IPS DF 6.9 (cell line): ENCODE data around the gene MROH9.

Experiments
- DNase-seq: peaks from one replicate; pipeline ENCODE4 v3.0.0-alpha.2; 2013; ENCODE audit warnings: low read depth, low spot score
- H3K27ac ChIP-seq: one replicate; pipeline ENCODE4 v1.5.1; 2013; ENCODE audit warnings: low read length, control low read depth
- H3K27me3 ChIP-seq: 2 replicates; pipeline ENCODE4 v1.6.1; 2013; ENCODE audit warnings: mild to moderate bottlenecking, low read length; ENCODE audit not compliant: control insufficient read depth, insufficient read depth
- H3K36me3 ChIP-seq: 2 replicates; pipeline ENCODE4 v1.6.1; 2013; ENCODE audit warnings: low read length; ENCODE audit not compliant: control insufficient read depth, insufficient read depth
- H3K4me1 ChIP-seq: 2 replicates; pipeline ENCODE4 v1.6.1; 2013; ENCODE audit warnings: low read length; ENCODE audit not compliant: control insufficient read depth, insufficient read depth
- H3K4me3 ChIP-seq: 2 replicates; pipeline ENCODE4 v1.5.1; 2013; ENCODE audit warnings: mild to moderate bottlenecking, low read length
- H3K9me3 ChIP-seq: 2 replicates; pipeline ENCODE4 v1.6.1; 2013; ENCODE audit warnings: low read length, inconsistent platforms; ENCODE audit not compliant: control insufficient read depth, insufficient read depth
- WGBS: extraction: QIAGEN DNeasy Blood & Tissue Kit; methylation state at CpG from one replicate; pipeline ENCODE4 v1.1.7; 2013; ENCODE audit warnings: mixed read lengths, missing lambda C conversion rate; ENCODE audit not compliant: insufficient read length, insufficient coverage; 5-methylcytosine and 5-hydroxymethylcytosine counted together

MROH9 gene

GRCh38 chr1:171107969-171108368, 172.6 kb downstream of the MROH9 start:
- no peaks in the 10 kb centered on the region for H3K9me3 ChIP-seq
- H3K27ac ChIP-seq = no peak overlapping the region
- WGBS = 100% methylated on average over 2 of the region's 8 CpGs
- DNase-seq = no peak
- no peaks in the 10 kb centered on the region for H3K4me1 ChIP-seq
- no peak overlapping the region for H3K4me3 ChIP-seq
- no peaks in the 10 kb centered on the region for H3K27me3 ChIP-seq
- H3K36me3 ChIP-seq = no peaks in the 10 kb centered on the region

GRCh38 chr1:171109966-171110365, 174.6 kb downstream of the MROH9 start:
- WGBS = no CpG with 5 or more reads among the region's 7 CpGs

GRCh38 chr1:171110621-171111326, 175.4 kb downstream of the MROH9 start:
- no peak for DNase-seq
- WGBS = no CpG with 5 or more reads among the region's 7 CpGs

More at GRCh38 chr1:171109966-171110365, 174.6 kb downstream of the MROH9 start:
- Histone ChIP-seq H3K27me3 (no peaks in the 10 kb centered on the region), H3K36me3 (no peaks in the 10 kb centered on the region), H3K27ac (no peak overlapping the region), H3K9me3 (no peaks in the 10 kb centered on the region; the same call in 1 of the 2 replicates), H3K4me3 (no peak overlapping the region), H3K4me1 (no peaks in the 10 kb centered on the region)
- DNase-seq = no peak

DNA sequence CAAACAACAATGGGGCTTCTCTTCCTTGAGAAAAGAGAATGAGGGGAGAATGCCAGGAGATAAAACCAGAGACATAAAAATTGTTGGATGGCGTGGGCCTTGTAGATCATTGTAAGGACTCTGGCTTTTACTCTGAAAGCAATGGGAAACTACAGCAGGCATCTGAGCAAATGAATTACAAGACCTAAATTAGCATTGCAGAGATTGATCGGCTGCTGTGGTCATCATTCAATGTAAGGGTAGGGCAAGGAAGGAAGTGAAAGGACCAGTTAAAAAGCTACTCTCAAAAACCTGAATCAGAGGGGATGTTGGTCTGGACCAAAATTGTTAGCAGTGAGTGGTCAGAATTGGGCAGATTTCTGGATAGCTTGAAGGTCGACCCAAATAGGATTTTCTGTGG, 176.8 kb downstream of the MROH9 start:
- DNase-seq = no peak
- H3K36me3 ChIP-seq = no peaks in the 10 kb centered on the region
- H3K4me3 ChIP-seq = no peak overlapping the region
- WGBS = no CpG with 5 or more reads among the region's 3 CpGs
- no peak overlapping the region for H3K27ac ChIP-seq
- no peaks in the 10 kb centered on the region; the same call in 1 of the 2 replicates for H3K9me3 ChIP-seq
- H3K4me1 ChIP-seq = no peaks in the 10 kb centered on the region
- no peaks in the 10 kb centered on the region for H3K27me3 ChIP-seq

More at GRCh38 chr1:171110621-171111326, 175.4 kb downstream of the MROH9 start:
- no peaks in the 10 kb centered on the region for H3K27me3 ChIP-seq
- H3K4me3 ChIP-seq = no peak overlapping the region
- H3K36me3 ChIP-seq = no peaks in the 10 kb centered on the region
- no peaks in the 10 kb centered on the region for H3K4me1 ChIP-seq
- H3K9me3 ChIP-seq = no peaks in the 10 kb centered on the region; the same call in 1 of the 2 replicates
- no peak overlapping the region for H3K27ac ChIP-seq

- no peaks in the 10 kb centered on the region; the same call in 1 of the 2 replicates for H3K9me3 ChIP-seq
- H3K27me3 ChIP-seq = no peaks in the 10 kb centered on the region
- no CpG with 5 or more reads among the region's 3 CpGs for WGBS
- H3K36me3 ChIP-seq = no peaks in the 10 kb centered on the region
- no peak overlapping the region for H3K27ac ChIP-seq
- H3K4me3 ChIP-seq = no peak overlapping the region
- no peak for DNase-seq
- H3K4me1 ChIP-seq = no peaks in the 10 kb centered on the region
Observed at GRCh38 chr1:171113382-171113781, 178.0 kb downstream of the MROH9 start.
